Osteoblast (primary cell): ENCODE measurements around the gene SH3RF3. TPM values are rescaled to one million over a fixed set of nuclear protein-coding genes. Genes with fewer than 3 reads are reported as not detected.
A peak's percentile ranks its signal among the peaks of the same experiment; 100 is the strongest.

Experiments
- DNase-seq: peaks from one replicate; pipeline ENCODE4 v3.0.0; 2011; ENCODE audit warnings: low spot score, mixed read lengths; ENCODE audit not compliant: insufficient read length; ENCODE audit errors: missing footprints
- H2AFZ ChIP-seq: 2 replicates; pipeline ENCODE4 v1.6.0; 2011; ENCODE audit warnings: mild to moderate bottlenecking, low read length
- H3K27ac ChIP-seq: 2 replicates; pipeline ENCODE4 v1.5.1; 2011; ENCODE audit warnings: mild to moderate bottlenecking, low read depth, low read length, moderate library complexity
- H3K27me3 ChIP-seq: 2 replicates; pipeline ENCODE4 v1.6.0; 2012; ENCODE audit warnings: mild to moderate bottlenecking, control low read depth, inconsistent platforms, low read length, moderate library complexity; ENCODE audit not compliant: insufficient read depth
- H3K36me3 ChIP-seq: 2 replicates; pipeline ENCODE4 v1.5.1; 2011; ENCODE audit warnings: mild to moderate bottlenecking, low read length, control low read depth, moderate library complexity; ENCODE audit not compliant: insufficient read depth
- H3K4me1 ChIP-seq: 2 replicates; pipeline ENCODE4 v1.5.1; 2011; ENCODE audit warnings: mild to moderate bottlenecking, low read length, control low read depth, moderate library complexity; ENCODE audit not compliant: insufficient read depth
- H3K4me2 ChIP-seq: 2 replicates; pipeline ENCODE4 v1.6.0; 2011; ENCODE audit warnings: mild to moderate bottlenecking, low read length; ENCODE audit not compliant: insufficient read depth
- H3K4me3 ChIP-seq: fragments of 200-600 bp; sonication (generic); 3 replicates; pipeline ENCODE4 v1.5.1; 2012; ENCODE audit warnings: mild to moderate bottlenecking, low read length, inconsistent platforms; ENCODE audit not compliant: insufficient read depth
- H3K79me2 ChIP-seq: 2 replicates; pipeline ENCODE4 v1.6.0; 2012; ENCODE audit warnings: mild to moderate bottlenecking, low read length, control low read depth, inconsistent platforms; ENCODE audit not compliant: insufficient read depth
- H3K9me3 ChIP-seq: 2 replicates; pipeline ENCODE4 v1.5.1; 2011; ENCODE audit warnings: low read depth, low read length, control low read depth
- H4K20me1 ChIP-seq: 2 replicates; pipeline ENCODE4 v1.6.0; 2012; ENCODE audit warnings: mild to moderate bottlenecking, low read length, control low read depth; ENCODE audit not compliant: insufficient read depth
- total RNA-seq: library from RNA; depleted of rRNA; stranded (reverse); fragments of >200 nt; gene quantifications from 2 replicates; pipeline ENCODE4 v1.2.3, GENCODE V29; 2012
- TF ChIP-seq, protein P1 (sequence below): IDR thresholded peaks from 2 replicates; pipeline ENCODE4 v1.5.1; 2011; ENCODE audit warnings: mild to moderate bottlenecking, low read depth, low read length, moderate library complexity; ENCODE audit errors: extremely low read depth

Gene SH3RF3
- total RNA-seq, 1 donor, result 14.8 TPM

DNA sequence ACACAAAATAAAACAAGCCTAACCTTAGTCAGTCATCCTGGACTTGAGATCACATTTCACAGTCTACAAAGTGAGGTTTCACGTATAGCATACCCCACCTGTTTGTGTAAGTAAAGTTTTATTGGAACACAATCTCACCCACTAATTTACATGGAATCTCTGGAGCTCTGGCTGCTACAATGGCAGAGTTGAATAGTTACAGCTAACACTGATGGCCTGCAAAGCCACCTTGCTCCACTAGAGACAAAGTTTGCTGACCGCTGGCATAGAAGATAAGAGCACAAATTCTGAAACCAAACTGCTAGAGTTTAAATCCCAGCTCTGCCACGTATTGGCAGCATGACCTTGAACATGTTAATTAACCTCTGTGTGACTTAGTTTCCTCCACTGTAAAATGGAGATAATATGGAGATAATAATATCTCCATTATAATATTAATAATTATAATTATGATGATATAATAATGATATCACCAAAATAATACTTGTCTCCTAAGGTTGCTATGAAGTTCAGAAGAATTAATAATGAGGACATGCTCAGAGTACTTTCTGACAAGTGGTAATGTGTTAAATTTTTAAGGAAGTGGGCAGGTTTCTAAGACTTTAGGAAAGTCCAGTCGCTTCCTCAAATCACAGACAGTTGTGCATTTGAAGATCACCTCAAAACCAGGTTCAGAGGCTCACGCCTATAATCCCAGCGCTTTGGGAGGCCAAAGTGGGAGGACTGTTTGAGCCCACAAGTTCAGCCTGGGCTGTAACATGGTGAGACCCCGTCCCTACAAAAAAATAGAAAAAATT lies 204.6 kb downstream of the SH3RF3 start:
- DNase-seq, result no peak
- TF ChIP-seq, protein P1, sequence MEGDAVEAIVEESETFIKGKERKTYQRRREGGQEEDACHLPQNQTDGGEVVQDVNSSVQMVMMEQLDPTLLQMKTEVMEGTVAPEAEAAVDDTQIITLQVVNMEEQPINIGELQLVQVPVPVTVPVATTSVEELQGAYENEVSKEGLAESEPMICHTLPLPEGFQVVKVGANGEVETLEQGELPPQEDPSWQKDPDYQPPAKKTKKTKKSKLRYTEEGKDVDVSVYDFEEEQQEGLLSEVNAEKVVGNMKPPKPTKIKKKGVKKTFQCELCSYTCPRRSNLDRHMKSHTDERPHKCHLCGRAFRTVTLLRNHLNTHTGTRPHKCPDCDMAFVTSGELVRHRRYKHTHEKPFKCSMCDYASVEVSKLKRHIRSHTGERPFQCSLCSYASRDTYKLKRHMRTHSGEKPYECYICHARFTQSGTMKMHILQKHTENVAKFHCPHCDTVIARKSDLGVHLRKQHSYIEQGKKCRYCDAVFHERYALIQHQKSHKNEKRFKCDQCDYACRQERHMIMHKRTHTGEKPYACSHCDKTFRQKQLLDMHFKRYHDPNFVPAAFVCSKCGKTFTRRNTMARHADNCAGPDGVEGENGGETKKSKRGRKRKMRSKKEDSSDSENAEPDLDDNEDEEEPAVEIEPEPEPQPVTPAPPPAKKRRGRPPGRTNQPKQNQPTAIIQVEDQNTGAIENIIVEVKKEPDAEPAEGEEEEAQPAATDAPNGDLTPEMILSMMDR, result peak; percentile 49
- Histone ChIP-seq H4K20me1 (no peaks in the 10 kb centered on the region), H3K4me1 (peaks cover 73% of the 10 kb centered on the region), H3K79me2 (peaks cover 43% of the 10 kb centered on the region), H3K4me3 (no peak overlapping the region), H3K36me3 (no peaks in the 10 kb centered on the region), H3K9me3 (no peaks in the 10 kb centered on the region), H3K4me2 (no peak overlapping the region), H3K27me3 (no peaks in the 10 kb centered on the region), H3K27ac (peak overlapping the region; percentile 93), H2AFZ (no peak overlapping the region)

DNA sequence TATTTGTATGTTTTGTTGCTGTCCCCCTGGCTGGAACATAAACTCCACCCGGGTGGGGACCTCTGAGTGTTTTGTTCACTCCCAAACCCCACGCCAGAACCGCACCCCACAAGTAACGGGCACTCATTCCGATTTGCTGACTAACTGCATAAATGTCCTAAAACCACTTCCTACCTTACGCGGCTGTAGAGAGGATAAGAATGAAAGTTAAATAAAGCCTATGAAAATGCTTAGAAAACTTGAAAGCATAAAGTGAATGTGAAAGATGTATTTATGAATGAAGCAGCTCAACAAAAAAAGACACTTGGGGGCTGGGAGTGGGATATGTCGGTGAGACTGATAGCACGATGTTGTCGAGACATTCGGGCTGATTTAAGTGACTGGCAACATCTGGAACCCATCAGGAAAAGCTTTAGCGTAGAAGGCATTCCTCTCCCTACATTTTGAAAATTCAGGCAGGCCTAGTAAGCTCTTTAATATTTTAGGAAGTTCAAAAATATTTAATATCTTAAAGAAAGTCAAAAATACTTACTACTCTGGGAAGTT lies 206.7 kb downstream of the SH3RF3 start:
- Histone ChIP-seq H3K4me3 (peak overlapping the region; percentile 58), H3K4me1 (peaks cover 66% of the 10 kb centered on the region), H4K20me1 (no peaks in the 10 kb centered on the region), H3K9me3 (no peaks in the 10 kb centered on the region), H3K27me3 (no peaks in the 10 kb centered on the region), H3K27ac (peak overlapping the region; percentile 95), H3K4me2 (peak overlapping the region; percentile 87), H2AFZ (peak overlapping the region; percentile 58), H3K36me3 (no peaks in the 10 kb centered on the region), H3K79me2 (peaks cover 51% of the 10 kb centered on the region)
- DNase-seq, result no peak
- TF ChIP-seq, protein P1, result no peak

DNA sequence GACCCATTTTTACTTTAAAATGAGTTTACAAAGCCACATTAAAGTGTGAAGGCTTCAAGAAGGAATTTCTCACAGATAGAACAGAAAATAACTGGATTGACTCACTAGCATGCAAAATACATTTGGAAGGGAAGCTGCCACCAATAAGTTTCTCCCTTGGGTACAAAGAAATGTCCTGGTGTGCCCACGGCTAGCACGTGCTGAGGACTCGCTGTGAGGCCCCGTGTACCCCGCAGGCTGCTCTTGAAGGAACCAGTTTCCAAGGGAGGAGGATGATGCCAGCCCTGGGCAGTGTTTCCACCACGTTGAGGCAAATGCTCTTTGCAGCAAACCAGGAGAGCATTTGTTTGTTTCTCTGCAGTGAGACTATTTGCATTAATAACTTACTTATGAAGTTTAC lies 207.3 kb downstream of the SH3RF3 start:
- TF ChIP-seq, protein P1, result no peak
- Histone ChIP-seq H3K27ac (peak overlapping the region; percentile 95), H3K36me3 (no peaks in the 10 kb centered on the region), H4K20me1 (no peaks in the 10 kb centered on the region), H3K9me3 (no peaks in the 10 kb centered on the region), H2AFZ (peak overlapping the region; percentile 8), H3K4me1 (peaks cover 60% of the 10 kb centered on the region), H3K4me2 (peak overlapping the region; percentile 87), H3K4me3 (no peak overlapping the region), H3K79me2 (peaks cover 56% of the 10 kb centered on the region), H3K27me3 (no peaks in the 10 kb centered on the region)
- no peak for DNase-seq

DNA sequence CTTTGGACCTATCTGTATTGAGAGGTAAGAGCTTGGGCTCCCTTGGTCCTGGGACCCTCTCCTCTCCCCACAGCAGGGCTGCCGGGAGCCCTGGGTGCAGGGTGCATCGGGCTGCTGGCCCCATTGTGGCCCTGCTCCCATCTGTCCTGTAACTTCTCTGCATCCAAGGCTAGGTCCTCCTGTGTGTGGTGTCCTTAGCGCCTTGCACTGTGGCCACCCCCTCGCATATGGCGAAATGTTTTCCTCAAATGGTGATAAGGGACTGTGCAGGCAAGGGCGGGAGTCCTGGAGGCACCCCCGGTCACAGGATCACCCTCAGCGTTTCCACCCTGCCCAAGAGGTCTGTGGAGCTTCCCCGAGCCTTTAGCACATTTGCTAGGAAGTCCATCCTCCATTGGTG lies 208.2 kb downstream of the SH3RF3 start:
- no peaks in the 10 kb centered on the region for H3K27me3 ChIP-seq
- H2AFZ ChIP-seq, result no peak overlapping the region
- no peaks in the 10 kb centered on the region for H4K20me1 ChIP-seq
- H3K36me3 ChIP-seq, result no peaks in the 10 kb centered on the region
- no peak overlapping the region for H3K4me3 ChIP-seq
- H3K4me1 ChIP-seq, result peaks cover 55% of the 10 kb centered on the region
- no peak for DNase-seq
- peaks cover 65% of the 10 kb centered on the region for H3K79me2 ChIP-seq
- H3K4me2 ChIP-seq, result no peak overlapping the region
- peak overlapping the region; percentile 95 for H3K27ac ChIP-seq
- TF ChIP-seq, protein P1, result no peak
- H3K9me3 ChIP-seq, result no peaks in the 10 kb centered on the region
